Glomerular endothelial cell (primary cell): ENCODE data around the gene RNF20. TPM values are rescaled to one million over a fixed set of nuclear protein-coding genes. Genes with fewer than 3 reads are reported as not detected.
A peak's percentile ranks its signal among the peaks of the same experiment; 100 is the strongest.
"Not testable (repeated sequence)": the region's sequence is repeated elsewhere in the genome, so short reads cannot be mapped to it uniquely, and the experiment has no call there.

Experiments
- DNase-seq: peaks from one replicate; pipeline ENCODE4 v3.0.0-alpha.2; 2011; ENCODE audit warnings: low read depth, low spot score; ENCODE audit errors: extremely low read depth
- total RNA-seq: library from RNA; depleted of rRNA; stranded (reverse); fragments of >200 nt; gene quantifications from 2 replicates; pipeline ENCODE4 v1.2.3, GENCODE V29; 2015

RNF20 gene
- total RNA-seq, 1 donor from 2014 or later: 19.8 TPM

DNA sequence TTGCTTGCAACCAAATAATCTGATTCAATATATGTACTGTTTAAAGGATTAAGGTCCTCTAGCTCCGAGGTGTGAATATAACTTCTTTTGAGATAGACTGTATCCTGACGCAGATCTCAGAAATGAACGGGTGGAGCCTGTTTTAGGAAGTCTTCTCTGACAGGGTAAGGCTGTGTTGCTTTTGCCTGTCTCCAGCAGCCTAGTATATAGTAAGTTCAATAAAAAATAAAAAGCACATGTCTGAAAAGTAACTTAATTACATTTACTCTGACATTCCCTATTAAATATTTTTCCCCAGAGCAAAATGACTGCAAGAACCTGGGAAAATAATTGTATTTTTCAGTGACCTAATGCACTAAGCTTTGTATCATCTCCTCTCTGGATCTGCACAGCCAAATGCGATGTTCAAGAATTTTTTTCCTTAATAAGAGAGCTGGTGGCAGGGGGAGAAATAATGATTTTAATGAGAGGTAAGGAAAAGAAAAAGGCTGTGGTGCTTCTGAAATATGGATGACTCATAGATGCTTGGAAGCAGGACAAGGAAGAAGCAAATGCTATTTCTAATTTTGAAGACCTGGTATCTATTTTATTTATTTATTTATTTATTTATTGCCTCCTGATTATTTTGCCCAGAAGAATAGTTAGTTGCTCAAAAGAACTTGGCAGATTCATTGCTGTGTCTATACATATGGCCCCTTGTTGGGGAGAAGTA, 53.8 kb downstream of the RNF20 start:
- DNase-seq: no peak

DNA sequence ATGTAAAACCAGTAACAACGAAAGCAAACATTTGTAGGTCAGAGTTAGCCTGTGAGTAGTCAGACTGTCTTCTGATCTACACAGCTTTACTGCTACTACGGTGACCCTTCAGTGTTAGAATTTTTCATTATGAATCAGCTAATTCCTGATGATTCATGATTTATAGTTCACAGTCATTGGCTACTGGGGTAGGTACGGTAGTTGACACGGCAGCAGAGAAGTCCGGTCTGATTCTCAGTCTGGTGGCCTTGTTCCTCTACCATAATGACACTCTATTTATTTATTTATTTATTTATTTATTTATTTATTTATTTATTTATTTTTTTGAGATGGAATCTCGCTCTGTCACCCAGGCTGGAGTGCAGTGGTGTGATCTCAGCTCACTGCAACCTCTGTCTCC, 56.4 kb downstream of the RNF20 start:
- DNase-seq: not testable (repeated sequence)

DNA sequence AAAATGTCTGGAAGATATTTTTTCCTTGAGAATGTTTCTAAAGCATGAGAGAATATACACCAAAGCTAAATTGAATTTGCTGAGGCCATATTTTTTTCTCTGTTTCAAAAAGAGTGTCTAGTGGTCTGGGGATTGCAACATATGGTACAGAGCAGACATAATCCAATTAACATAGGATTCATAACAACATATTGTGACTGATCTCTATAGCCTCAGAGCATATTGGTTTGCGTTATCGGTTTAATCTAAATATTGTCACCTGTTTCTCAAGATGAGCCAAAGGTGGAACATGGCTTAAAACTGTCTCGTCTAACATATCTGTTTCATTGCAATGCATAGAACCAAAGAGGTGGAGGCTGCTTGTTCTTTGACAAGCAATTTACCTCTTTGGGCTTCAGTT, 57.2 kb downstream of the RNF20 start:
- no peak for DNase-seq

DNA sequence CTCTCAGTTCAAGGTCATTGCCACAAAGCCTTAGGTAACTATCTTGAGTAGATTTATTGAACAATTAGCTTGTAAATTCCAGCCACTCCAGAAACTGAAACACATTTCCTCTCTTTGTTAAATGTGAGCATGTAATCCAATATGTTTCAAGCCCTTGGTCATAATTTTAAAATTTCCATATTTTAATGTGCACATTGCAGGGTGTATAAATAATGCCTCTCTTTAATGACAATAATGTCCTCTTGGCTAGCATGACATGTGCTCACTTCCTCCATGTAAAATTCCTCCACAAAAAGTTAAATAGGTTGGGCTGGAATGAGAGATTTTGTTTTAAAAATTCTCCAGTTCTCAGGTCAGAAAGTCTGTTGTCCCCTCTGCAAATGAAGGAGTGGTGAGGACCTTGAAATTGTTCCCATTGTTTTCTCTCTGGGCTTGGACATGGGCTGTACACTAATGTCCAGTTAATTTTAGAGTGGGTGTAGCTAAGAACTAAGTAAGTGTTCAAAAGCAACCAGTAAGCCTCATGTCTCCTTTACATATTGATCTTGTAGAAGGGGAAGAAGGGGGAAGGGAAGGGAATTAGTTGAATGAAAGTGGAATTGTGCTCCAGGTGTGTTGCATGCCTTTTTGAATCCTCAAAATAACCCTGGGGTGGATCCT, 58.3 kb downstream of the RNF20 start:
- DNase-seq: no peak

DNA sequence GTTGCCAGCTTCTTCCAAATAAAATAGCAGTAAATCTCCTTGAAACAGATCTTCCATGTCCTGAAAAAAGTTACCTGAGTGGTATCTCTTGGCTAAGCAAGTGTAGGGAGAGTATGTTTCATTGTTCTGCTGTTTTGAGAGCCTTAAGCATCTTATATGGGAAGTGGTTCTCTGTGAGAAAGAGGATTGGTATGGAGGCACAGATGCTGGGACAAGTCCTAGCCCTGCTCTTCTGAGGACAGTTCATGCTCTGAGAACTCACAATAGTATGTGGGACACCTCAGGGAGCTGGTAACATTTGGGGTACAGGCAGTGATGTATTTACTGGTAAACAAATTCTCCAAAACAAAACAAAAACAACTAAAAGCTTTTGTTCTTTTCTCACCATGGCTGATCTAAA, 59.1 kb downstream of the RNF20 start:
- DNase-seq: no peak

DNA sequence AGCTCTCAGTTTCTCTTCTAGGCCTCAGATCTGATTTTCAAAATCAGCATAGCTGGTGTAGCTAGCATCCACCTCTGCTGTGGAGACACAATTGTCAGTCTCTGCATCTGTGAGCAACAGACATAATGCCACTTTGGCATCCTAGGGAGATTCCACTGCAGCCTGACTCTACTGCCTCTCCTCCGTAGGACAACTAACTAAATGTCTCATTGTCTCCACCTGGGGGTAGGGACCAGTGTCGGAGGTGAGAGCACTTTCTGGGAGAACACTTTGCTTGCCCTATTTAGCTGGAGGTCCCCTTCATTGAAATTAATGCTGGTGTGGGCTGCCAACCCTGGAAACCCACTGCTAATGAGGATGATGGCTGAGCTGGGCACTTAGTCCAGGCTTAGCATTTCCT, 59.7 kb downstream of the RNF20 start:
- DNase-seq: no peak

DNA sequence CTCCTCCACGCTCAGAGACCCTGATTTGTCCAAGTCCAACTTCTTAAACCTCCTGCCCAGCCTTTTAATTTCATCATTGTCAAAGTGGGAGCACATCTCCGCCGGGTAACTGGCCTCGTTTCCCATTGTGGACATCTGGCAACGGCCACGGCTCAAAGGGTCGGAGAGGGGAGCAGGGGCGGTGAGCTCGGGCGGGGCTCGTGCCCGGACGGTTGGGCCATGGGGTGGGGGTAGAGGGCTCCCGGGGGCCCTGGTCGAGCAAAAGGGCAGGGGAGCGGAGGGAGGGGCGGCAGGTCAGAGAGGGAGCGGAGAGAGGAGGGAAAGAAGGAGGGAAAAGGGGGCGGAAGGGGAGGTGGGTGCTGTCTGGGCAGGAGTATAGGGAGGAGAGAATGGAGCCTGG, 61.1 kb downstream of the RNF20 start, which contains the start of gene PPP3R2:
PPP3R2 (minus strand) TSS at position 174 of the 400 bp plus-strand sequence; CDS start at position 126, 48 bp downstream.
- DNase-seq: no peak

DNA sequence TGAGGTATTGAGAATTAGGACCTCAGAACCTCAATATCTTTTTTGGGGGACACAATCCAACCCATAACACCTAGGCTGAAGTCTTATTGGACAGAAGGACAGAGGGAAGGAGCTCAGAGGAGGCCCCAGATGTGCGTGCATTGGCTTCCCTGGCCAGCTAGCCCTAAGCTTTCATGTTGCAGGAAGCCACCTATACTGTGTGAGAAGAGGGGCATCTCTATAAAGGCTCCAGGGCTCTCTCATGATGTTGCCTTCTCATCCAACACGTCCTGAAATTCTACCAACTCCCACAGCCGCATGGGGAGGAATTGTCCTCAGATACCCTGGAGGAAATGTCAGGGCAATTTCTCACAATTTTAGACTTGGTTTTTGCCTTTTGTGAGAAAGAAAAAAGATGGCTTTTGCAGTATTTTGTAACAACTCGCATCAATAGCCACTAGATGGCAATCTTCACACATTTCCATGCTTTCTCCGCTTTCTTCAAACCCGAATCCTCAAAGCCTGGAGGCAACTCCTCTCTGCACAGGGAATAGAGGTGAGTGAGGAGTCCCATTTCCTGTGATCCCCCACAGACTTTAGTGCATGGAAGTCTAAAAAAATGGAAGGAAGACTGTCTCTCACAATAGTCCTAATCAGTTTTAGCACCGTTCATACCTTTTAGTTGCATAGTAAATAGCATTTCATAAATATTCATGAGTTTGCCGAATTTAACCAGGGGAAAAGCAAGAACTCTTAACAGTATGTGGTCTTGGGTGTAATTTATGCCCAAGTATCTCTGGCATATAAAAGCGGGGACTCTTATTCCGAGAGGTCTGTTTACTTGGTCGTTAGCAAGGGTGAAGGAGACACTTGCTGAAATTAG, 68.5 kb downstream of the RNF20 start:
- DNase-seq: peak; percentile 16

DNA sequence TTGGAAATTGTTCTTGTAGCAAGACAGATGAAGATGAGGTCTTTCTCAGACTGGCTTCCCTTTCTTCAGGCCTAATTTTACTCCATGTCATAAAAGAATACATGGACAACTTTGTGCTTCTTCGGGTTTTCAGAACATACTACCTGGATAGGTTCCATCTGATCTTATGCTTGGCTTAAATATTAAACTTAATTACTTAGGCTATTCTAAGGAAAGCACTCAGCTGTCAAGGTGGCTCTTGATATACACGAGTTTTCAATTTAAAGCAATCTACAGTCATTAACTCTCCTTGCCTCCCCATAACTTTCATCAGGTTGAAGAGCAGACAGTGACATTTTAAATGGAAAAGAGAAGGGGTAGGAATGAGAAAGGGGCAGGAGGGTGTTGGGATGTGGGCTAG, 70.6 kb downstream of the RNF20 start:
- DNase-seq: no peak

DNA sequence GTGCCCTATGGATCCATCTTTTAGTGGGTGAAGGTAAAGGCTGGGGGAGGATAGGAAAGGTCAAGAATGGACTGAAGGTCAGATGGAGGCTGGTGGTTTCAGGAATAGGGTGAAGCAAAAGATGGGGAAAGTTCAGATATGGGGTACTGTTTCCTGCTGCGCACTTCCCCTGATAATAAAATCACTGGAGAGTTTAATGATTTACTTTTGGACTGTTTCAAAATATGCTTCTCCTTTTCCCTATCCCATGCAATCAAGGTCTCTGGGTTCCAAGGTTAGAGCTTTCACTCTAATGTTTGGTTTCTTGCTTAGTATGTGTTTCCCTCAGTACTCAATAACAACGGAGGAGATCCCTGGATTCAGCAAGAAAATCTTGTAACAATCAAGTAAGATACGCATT, 71.9 kb downstream of the RNF20 start:
- DNase-seq: no peak

Other genes with a start within 250 kb of the RNF20 start
- gene BAAT, start 148.8 kb upstream of the RNF20 start, total RNA-seq: not detected in 2 replicates
- 11.4 and 12.8 TPM in 2 replicates for gene MRPL50, start 135.2 kb upstream of the RNF20 start, total RNA-seq
- gene ZNF189, start 135.0 kb upstream of the RNF20 start, total RNA-seq: 16.7 and 17.7 TPM in 2 replicates
- gene ALDOB, start 98.1 kb upstream of the RNF20 start, total RNA-seq: not detected in 2 replicates
- gene PPP3R2, start 61.1 kb downstream of the RNF20 start, total RNA-seq: not detected in 2 replicates
- gene GRIN3A, start 204.8 kb downstream of the RNF20 start, total RNA-seq: not detected in 2 replicates